ENCODE data around the gene DHFR.

DHFR gene

GRCh38 chr5:80655231-80655774 lies 520 bp upstream of the DHFR start:
- no peak for DNase-seq (ENCODE audit: low read depth)

- no peak for DNase-seq (ENCODE audit: low read depth)
Measured at GRCh38 chr5:80654054-80654390, 761 bp downstream of the DHFR start.

- DNase-seq (ENCODE audit: low read depth) = no peak
Measured at GRCh38 chr5:80653502-80653901, 1.3 kb downstream of the DHFR start.

GRCh38 chr5:80646926-80647325 lies 7.9 kb downstream of the DHFR start:
- no peak for DNase-seq (ENCODE audit: low read depth)

- no peak for DNase-seq (ENCODE audit: low read depth)
Measured at GRCh38 chr5:80644900-80645299, 9.9 kb downstream of the DHFR start.

- no peak for DNase-seq (ENCODE audit: low read depth)
Measured at GRCh38 chr5:80641353-80641752, 13.4 kb downstream of the DHFR start.

GRCh38 chr5:80634193-80634592 lies 20.6 kb downstream of the DHFR start:
- DNase-seq (ENCODE audit: low read depth) = no peak

GRCh38 chr5:80632700-80633099 lies 22.1 kb downstream of the DHFR start:
- no peak for DNase-seq (ENCODE audit: low read depth)

- DNase-seq (ENCODE audit: low read depth) = no peak
Measured at GRCh38 chr5:80631278-80632259, 23.2 kb downstream of the DHFR start.

GRCh38 chr5:80629281-80629680 lies 25.5 kb downstream of the DHFR start:
- DNase-seq (ENCODE audit: low read depth) = no peak

GRCh38 chr5:80625230-80625629 lies 29.6 kb downstream of the DHFR start:
- DNase-seq (ENCODE audit: low read depth) = no peak

- DNase-seq (ENCODE audit: low read depth) = no peak
Measured at GRCh38 chr5:80623999-80624398, 30.8 kb downstream of the DHFR start.

GRCh38 chr5:80622756-80623155 lies 32.0 kb downstream of the DHFR start:
- DNase-seq (ENCODE audit: low read depth) = no peak

- no peak for DNase-seq (ENCODE audit: low read depth)
Measured at GRCh38 chr5:80620211-80620610, 34.6 kb downstream of the DHFR start.

- DNase-seq (ENCODE audit: low read depth) = no peak
Measured at GRCh38 chr5:80619086-80619485, 35.7 kb downstream of the DHFR start.

- no peak for DNase-seq (ENCODE audit: low read depth)
Measured at GRCh38 chr5:80618438-80618837, 36.3 kb downstream of the DHFR start.

- DNase-seq (ENCODE audit: low read depth) = no peak
Measured at GRCh38 chr5:80615266-80615914, 39.4 kb downstream of the DHFR start.

GRCh38 chr5:80609692-80610091 lies 45.1 kb downstream of the DHFR start:
- DNase-seq (ENCODE audit: low read depth) = no peak

- DNase-seq (ENCODE audit: low read depth) = no peak
Measured at GRCh38 chr5:80608731-80609130, 46.1 kb downstream of the DHFR start.

GRCh38 chr5:80607832-80608231 lies 47.0 kb downstream of the DHFR start:
- no peak for DNase-seq (ENCODE audit: low read depth)

GRCh38 chr5:80607343-80607742 lies 47.4 kb downstream of the DHFR start:
- no peak for DNase-seq (ENCODE audit: low read depth)

- DNase-seq (ENCODE audit: low read depth) = no peak
Measured at GRCh38 chr5:80600943-80601693, 53.7 kb downstream of the DHFR start.

Data from fibroblast of the conjunctiva (primary cell).